Stimulated activated CD4-positive, alpha-beta T cell treated with anti-CD3 and anti-CD28 coated beads, Interleukin-12 subunit alpha, Interleukin-12 subunit beta, amount 100 ng/mL, for 48 hours (primary cell): ENCODE measurements around the gene SPATA31E1.
A peak's percentile ranks its signal among the peaks of the same experiment; 100 is the strongest.
"Not testable (repeated sequence)": the region's sequence is repeated elsewhere in the genome, so short reads cannot be mapped to it uniquely, and the experiment has no call there.

Experiments used
- DNase-seq, 3 donors: peaks; one replicate each; pipeline ENCODE4 v3.0.0-alpha.2; 2020; ENCODE audit warnings: low read depth in 2 of 3, low spot score in 1 of 3

SPATA31E1 gene

GRCh38 chr9:87921561-87921960 is 38.9 kb downstream of the SPATA31E1 start:
- not testable (repeated sequence) for DNase-seq

GRCh38 chr9:87923012-87923411 is 40.3 kb downstream of the SPATA31E1 start:
- peak in 1 of 3 donors; percentile 10 for DNase-seq

- DNase-seq, result not testable (repeated sequence)
Observed at GRCh38 chr9:87924851-87925250, 42.2 kb downstream of the SPATA31E1 start.

- DNase-seq, result not testable (repeated sequence)
Observed at GRCh38 chr9:87929152-87929551, 46.5 kb downstream of the SPATA31E1 start.

- DNase-seq, result not testable (repeated sequence)
Observed at GRCh38 chr9:87934444-87934843, 51.8 kb downstream of the SPATA31E1 start.

GRCh38 chr9:87937352-87937751 is 54.7 kb downstream of the SPATA31E1 start:
- not testable (repeated sequence) for DNase-seq

- DNase-seq, result not testable (repeated sequence)
Observed at GRCh38 chr9:87937918-87938317, 55.2 kb downstream of the SPATA31E1 start.

GRCh38 chr9:87938336-87938735 is 55.7 kb downstream of the SPATA31E1 start:
- DNase-seq, result not testable (repeated sequence)
